ENCODE measurements around the gene CYB5D1. TPM values are rescaled to one million over a fixed set of nuclear protein-coding genes. Genes with fewer than 3 reads are reported as not detected.
A peak's percentile ranks its signal among the peaks of the same experiment; 100 is the strongest.

The CYB5D1 gene
- total and polyA plus RNA-seq, 2 donors from 2014 or later: 14.3 to 20.4 TPM

DNA sequence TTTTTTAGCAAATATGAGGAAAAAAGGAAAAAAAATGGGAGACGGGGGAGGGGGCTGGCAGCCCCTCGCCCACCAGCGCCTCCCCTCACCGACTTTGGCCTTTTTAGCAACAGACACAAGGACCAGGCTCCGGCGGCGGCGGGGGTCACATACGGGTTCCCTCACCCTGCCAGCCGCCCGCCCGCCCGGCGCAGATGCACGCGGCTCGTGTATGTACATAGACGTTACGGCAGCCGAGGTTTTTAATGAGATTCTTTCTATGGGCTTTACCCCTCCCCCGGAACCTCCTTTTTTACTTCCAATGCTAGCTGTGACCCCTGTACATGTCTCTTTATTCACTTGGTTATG is 4.1 kb upstream of the CYB5D1 start:
- Histone ChIP-seq H3K27me3 (ENCODE audit: control insufficient read depth, insufficient read depth, low read length) (no peaks in the 10 kb centered on the region), H3K9me3 (ENCODE audit: control insufficient read depth in 2 of 3, insufficient read depth in 1 of 3, low read length in 3 of 3) (no peaks in the 10 kb centered on the region), H3K4me3 (ENCODE audit: low read length in 3 of 3) (no peak overlapping the region), H3K4me1 (ENCODE audit: control insufficient read depth in 2 of 3, insufficient read depth in 2 of 3, low read depth in 1 of 3, low read length in 3 of 3) (peaks cover 0 to 29% (median 1%) of the 10 kb centered on the region in 3 donors), H3K36me3 (ENCODE audit: control insufficient read depth in 2 of 3, insufficient read depth in 3 of 3, low read length in 3 of 3) (peaks cover 8 to 39% (median 17%) of the 10 kb centered on the region in 3 donors), H3K27ac (ENCODE audit: low read depth in 2 of 2, low read length in 2 of 2) (no peak overlapping the region), H3K9ac (ENCODE audit: low read length in 3 of 3) (no peak overlapping the region)
- TF ChIP-seq, protein P1, sequence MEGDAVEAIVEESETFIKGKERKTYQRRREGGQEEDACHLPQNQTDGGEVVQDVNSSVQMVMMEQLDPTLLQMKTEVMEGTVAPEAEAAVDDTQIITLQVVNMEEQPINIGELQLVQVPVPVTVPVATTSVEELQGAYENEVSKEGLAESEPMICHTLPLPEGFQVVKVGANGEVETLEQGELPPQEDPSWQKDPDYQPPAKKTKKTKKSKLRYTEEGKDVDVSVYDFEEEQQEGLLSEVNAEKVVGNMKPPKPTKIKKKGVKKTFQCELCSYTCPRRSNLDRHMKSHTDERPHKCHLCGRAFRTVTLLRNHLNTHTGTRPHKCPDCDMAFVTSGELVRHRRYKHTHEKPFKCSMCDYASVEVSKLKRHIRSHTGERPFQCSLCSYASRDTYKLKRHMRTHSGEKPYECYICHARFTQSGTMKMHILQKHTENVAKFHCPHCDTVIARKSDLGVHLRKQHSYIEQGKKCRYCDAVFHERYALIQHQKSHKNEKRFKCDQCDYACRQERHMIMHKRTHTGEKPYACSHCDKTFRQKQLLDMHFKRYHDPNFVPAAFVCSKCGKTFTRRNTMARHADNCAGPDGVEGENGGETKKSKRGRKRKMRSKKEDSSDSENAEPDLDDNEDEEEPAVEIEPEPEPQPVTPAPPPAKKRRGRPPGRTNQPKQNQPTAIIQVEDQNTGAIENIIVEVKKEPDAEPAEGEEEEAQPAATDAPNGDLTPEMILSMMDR (IDR thresholded peaks at IDR 0.05; ENCODE audit: borderline replicate concordance, extremely low read depth, insufficient read depth): no peak
- intact Hi-C loops (cut with DNase I): no loop called here
- DNase-seq (peak in 2 of 5 donors; percentile 60 to 75), FAIRE-seq (no peak)

DNA sequence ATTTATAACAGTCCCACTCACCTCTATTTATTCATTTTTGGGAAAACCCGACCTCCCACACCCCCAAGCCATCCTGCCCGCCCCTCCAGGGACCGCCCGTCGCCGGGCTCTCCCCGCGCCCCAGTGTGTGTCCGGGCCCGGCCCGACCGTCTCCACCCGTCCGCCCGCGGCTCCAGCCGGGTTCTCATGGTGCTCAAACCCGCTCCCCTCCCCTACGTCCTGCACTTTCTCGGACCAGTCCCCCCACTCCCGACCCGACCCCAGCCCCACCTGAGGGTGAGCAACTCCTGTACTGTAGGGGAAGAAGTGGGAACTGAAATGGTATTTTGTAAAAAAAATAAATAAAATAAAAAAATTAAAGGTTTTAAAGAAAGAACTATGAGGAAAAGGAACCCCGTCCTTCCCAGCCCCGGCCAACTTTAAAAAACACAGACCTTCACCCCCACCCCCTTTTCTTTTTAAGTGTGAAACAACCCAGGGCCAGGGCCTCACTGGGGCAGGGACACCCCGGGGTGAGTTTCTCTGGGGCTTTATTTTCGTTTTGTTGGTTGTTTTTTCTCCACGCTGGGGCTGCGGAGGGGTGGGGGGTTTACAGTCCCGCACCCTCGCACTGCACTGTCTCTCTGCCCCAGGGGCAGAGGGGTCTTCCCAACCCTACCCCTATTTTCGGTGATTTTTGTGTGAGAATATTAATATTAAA is 3.6 kb upstream of the CYB5D1 start:
- H3K36me3 ChIP-seq (ENCODE audit: control insufficient read depth in 2 of 3, insufficient read depth in 3 of 3, low read length in 3 of 3): peaks cover 8 to 36% (median 17%) of the 10 kb centered on the region in 3 donors
- H3K27ac ChIP-seq (ENCODE audit: low read depth in 2 of 2, low read length in 2 of 2): no peak overlapping the region
- TF ChIP-seq, protein P1 (IDR thresholded peaks at IDR 0.05; ENCODE audit: borderline replicate concordance, extremely low read depth, insufficient read depth): no peak
- H3K4me1 ChIP-seq (ENCODE audit: control insufficient read depth in 2 of 3, insufficient read depth in 2 of 3, low read depth in 1 of 3, low read length in 3 of 3): peaks cover 0 to 33% (median 4%) of the 10 kb centered on the region in 3 donors
- no peak overlapping the region for H3K4me3 ChIP-seq (ENCODE audit: low read length in 3 of 3)
- H3K9me3 ChIP-seq (ENCODE audit: control insufficient read depth in 2 of 3, insufficient read depth in 1 of 3, low read length in 3 of 3): no peaks in the 10 kb centered on the region
- H3K27me3 ChIP-seq (ENCODE audit: control insufficient read depth, insufficient read depth, low read length): no peaks in the 10 kb centered on the region
- DNase-seq (peak in 2 of 5 donors; percentile 71 to 78), FAIRE-seq (no peak)
- no peak overlapping the region for H3K9ac ChIP-seq (ENCODE audit: low read length in 3 of 3)
- intact Hi-C loops (cut with DNase I): no loop called here

DNA sequence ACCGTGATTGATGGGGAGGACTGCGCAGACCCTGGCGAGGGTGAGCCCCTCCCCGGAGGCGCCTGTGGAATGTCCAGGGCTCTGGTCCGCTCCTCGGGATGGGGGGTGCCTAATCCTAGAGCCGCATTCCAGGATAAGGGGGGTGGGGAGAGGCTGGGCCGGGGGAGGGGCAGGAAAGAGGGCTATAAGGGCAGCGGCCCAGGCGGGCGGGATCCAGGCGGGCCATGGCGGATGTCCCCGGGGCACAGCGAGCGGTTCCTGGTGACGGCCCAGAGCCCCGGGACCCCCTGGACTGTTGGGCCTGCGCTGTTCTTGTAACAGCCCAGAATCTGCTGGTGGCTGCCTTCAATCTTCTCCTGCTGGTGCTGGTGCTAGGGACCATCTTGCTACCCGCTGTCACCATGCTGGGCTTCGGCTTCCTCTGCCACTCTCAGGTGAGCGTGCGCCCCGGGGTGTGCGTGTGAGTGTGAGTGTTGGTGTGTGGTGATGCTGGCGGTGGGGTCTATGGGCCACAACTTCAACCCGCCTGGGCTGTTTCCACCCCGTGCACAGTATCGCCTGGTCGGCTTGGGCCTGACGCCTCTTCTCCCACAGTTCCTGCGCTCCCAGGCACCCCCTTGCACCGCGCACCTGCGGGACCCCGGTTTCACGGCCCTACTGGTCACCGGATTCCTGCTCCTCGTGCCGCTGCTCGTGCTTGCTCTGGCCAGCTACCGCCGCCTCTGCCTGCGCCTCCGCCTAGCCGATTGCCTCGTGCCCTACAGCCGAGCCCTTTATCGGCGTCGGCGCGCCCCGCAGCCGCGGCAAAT is 2.7 kb upstream of the CYB5D1 start, which contains the start of gene TMEM88:
TMEM88 (plus strand) TSS at position 216 of the 809 bp plus-strand sequence; CDS start at position 225, 9 bp downstream.
- DNase-seq (peak; percentile 49 to 84 (median 78)), FAIRE-seq (no peak)
- Histone ChIP-seq H3K27ac (ENCODE audit: low read depth in 2 of 2, low read length in 2 of 2) (peak within 1 kb of the TSS; percentile 36 to 93), H3K36me3 (ENCODE audit: control insufficient read depth in 2 of 3, insufficient read depth in 3 of 3, low read length in 3 of 3) (peaks cover 8 to 28% (median 13%) of the 10 kb centered on the region in 3 donors), H3K27me3 (ENCODE audit: control insufficient read depth, insufficient read depth, low read length) (no peaks in the 10 kb centered on the region), H3K4me3 (ENCODE audit: low read length in 3 of 3) (peak within 1 kb of the TSS; percentile 36 to 73 (median 40)), H3K4me1 (ENCODE audit: control insufficient read depth in 2 of 3, insufficient read depth in 2 of 3, low read depth in 1 of 3, low read length in 3 of 3) (peaks cover 0 to 33% (median 4%) of the 10 kb centered on the region in 3 donors), H3K9ac (ENCODE audit: low read length in 3 of 3) (peak within 1 kb of the TSS in 2 of 3 donors; percentile 36 to 55), H3K9me3 (ENCODE audit: control insufficient read depth in 2 of 3, insufficient read depth in 1 of 3, low read length in 3 of 3) (no peaks in the 10 kb centered on the region)
- intact Hi-C loops (cut with DNase I): no loop called here
- TF ChIP-seq, protein P1 (IDR thresholded peaks at IDR 0.05; ENCODE audit: borderline replicate concordance, extremely low read depth, insufficient read depth): no peak
